Subcutaneous abdominal adipose tissue (tissue), 5 donors: Measurements from ENCODE around the gene RYR1.
A peak's percentile ranks its signal among the peaks of the same experiment; 100 is the strongest.
"Not testable (repeated sequence)": the region's sequence is repeated elsewhere in the genome, so short reads cannot be mapped to it uniquely, and the experiment has no call there.

Experiments
- H3K27ac ChIP-seq: one replicate; pipeline ENCODE4 v1.7.0; 2013; ENCODE audit warnings: low read depth, mild to moderate bottlenecking, inconsistent platforms, low read length, moderate library complexity
- H3K27me3 ChIP-seq, 5 donors: one replicate each; pipeline ENCODE4 v1.7.0; 2013; ENCODE audit warnings: low read length in 5 of 5, inconsistent platforms in 1 of 5; ENCODE audit not compliant: control insufficient read depth in 5 of 5, insufficient read depth in 4 of 5
- H3K36me3 ChIP-seq, 5 donors: one replicate each; pipeline ENCODE4 v1.7.0; 2013; ENCODE audit warnings: low read length in 5 of 5; ENCODE audit not compliant: control insufficient read depth in 5 of 5, insufficient read depth in 5 of 5
- H3K4me1 ChIP-seq, 5 donors: one replicate each; pipeline ENCODE4 v1.7.0; 2013; ENCODE audit warnings: low read length in 5 of 5, mild to moderate bottlenecking in 3 of 5, moderate library complexity in 1 of 5; ENCODE audit not compliant: control insufficient read depth in 5 of 5, insufficient read depth in 5 of 5
- H3K4me3 ChIP-seq, 5 donors: one replicate each; pipeline ENCODE4 v1.7.0; 2013; ENCODE audit warnings: low read length in 5 of 5, low read depth in 1 of 5
- H3K9ac ChIP-seq, 5 donors: one replicate each; pipeline ENCODE4 v1.7.0; 2013; ENCODE audit warnings: low read length in 5 of 5, mild to moderate bottlenecking in 4 of 5, moderate library complexity in 3 of 5
- H3K9me3 ChIP-seq, 5 donors: one replicate each; pipeline ENCODE4 v1.7.0; 2013; ENCODE audit warnings: low read length in 5 of 5; ENCODE audit not compliant: control insufficient read depth in 5 of 5
- donor health status: healthy.
- donor health status: healthy.
- donor health status: healthy.
- donor health status: healthy.
- donor health status: healthy.

The RYR1 gene

GRCh38 chr19:38597075-38597474, 163.6 kb downstream of the RYR1 start:
- H3K9me3 ChIP-seq: no peaks in the 10 kb centered on the region

GRCh38 chr19:38599722-38600121, 166.2 kb downstream of the RYR1 start:
- Histone ChIP-seq H3K27ac (no peak overlapping the region), H3K9ac (no peak overlapping the region), H3K4me1 (peaks cover 0 to 7% (median 5%) of the 10 kb centered on the region in 5 donors), H3K4me3 (no peak overlapping the region), H3K9me3 (no peaks in the 10 kb centered on the region), H3K36me3 (no peaks in the 10 kb centered on the region), H3K27me3 (peaks cover 0 to 10% (median 4%) of the 10 kb centered on the region in 5 donors)

More at GRCh38 chr19:38597075-38597474, 163.6 kb downstream of the RYR1 start:
- Histone ChIP-seq H3K9ac (no peak overlapping the region), H3K27me3 (peaks cover 0 to 13% (median 5%) of the 10 kb centered on the region in 5 donors), H3K4me3 (no peak overlapping the region), H3K27ac (no peak overlapping the region), H3K4me1 (peaks cover 0 to 7% (median 5%) of the 10 kb centered on the region in 5 donors), H3K36me3 (no peaks in the 10 kb centered on the region)

- not testable (repeated sequence) for H3K4me3 ChIP-seq, H3K9ac ChIP-seq, H3K4me1 ChIP-seq, H3K36me3 ChIP-seq, H3K27ac ChIP-seq, H3K9me3 ChIP-seq, H3K27me3 ChIP-seq
Measured at GRCh38 chr19:38602856-38603255, 169.4 kb downstream of the RYR1 start.

GRCh38 chr19:38606131-38606530, 172.6 kb downstream of the RYR1 start:
- peaks cover 0 to 2% (median 0%) of the 10 kb centered on the region in 5 donors for H3K36me3 ChIP-seq
- no peak overlapping the region for H3K9ac ChIP-seq
- H3K9me3 ChIP-seq: no peaks in the 10 kb centered on the region
- H3K4me1 ChIP-seq: no peaks in the 10 kb centered on the region
- no peak overlapping the region for H3K27ac ChIP-seq
- H3K27me3 ChIP-seq: no peaks in the 10 kb centered on the region
- H3K4me3 ChIP-seq: no peak overlapping the region

GRCh38 chr19:38614289-38614688, 180.8 kb downstream of the RYR1 start:
- no peaks in the 10 kb centered on the region for H3K36me3 ChIP-seq
- H3K9me3 ChIP-seq: peaks cover 0 to 3% (median 0%) of the 10 kb centered on the region in 5 donors
- no peak overlapping the region for H3K4me3 ChIP-seq
- H3K4me1 ChIP-seq: peaks cover 8 to 16% (median 11%) of the 10 kb centered on the region in 5 donors
- peaks cover 0 to 6% (median 0%) of the 10 kb centered on the region in 5 donors for H3K27me3 ChIP-seq
- no peak overlapping the region for H3K27ac ChIP-seq
- no peak overlapping the region for H3K9ac ChIP-seq

GRCh38 chr19:38615007-38615581, 181.6 kb downstream of the RYR1 start:
- Histone ChIP-seq H3K9me3 (peaks cover 0 to 3% (median 0%) of the 10 kb centered on the region in 5 donors), H3K36me3 (no peaks in the 10 kb centered on the region), H3K27ac (no peak overlapping the region), H3K4me1 (peaks cover 16 to 24% (median 17%) of the 10 kb centered on the region in 5 donors), H3K4me3 (no peak overlapping the region), H3K27me3 (peaks cover 0 to 6% (median 0%) of the 10 kb centered on the region in 5 donors), H3K9ac (no peak overlapping the region)

GRCh38 chr19:38616265-38616664, 182.8 kb downstream of the RYR1 start:
- H3K4me3 ChIP-seq: no peak overlapping the region
- H3K9ac ChIP-seq: no peak overlapping the region
- H3K4me1 ChIP-seq: peaks cover 17 to 28% (median 20%) of the 10 kb centered on the region in 5 donors
- no peak overlapping the region for H3K27ac ChIP-seq
- H3K27me3 ChIP-seq: peaks cover 0 to 6% (median 0%) of the 10 kb centered on the region in 5 donors
- peaks cover 0 to 11% (median 10%) of the 10 kb centered on the region in 5 donors for H3K36me3 ChIP-seq
- peaks cover 0 to 3% (median 0%) of the 10 kb centered on the region in 5 donors for H3K9me3 ChIP-seq

GRCh38 chr19:38617283-38617763, 183.8 kb downstream of the RYR1 start:
- peaks cover 0 to 6% (median 0%) of the 10 kb centered on the region in 5 donors for H3K27me3 ChIP-seq
- H3K9me3 ChIP-seq: peaks cover 0 to 3% (median 0%) of the 10 kb centered on the region in 5 donors
- H3K27ac ChIP-seq: no peak overlapping the region
- peak overlapping the region; percentile 27 to 100 (median 74) for H3K4me3 ChIP-seq
- H3K4me1 ChIP-seq: peaks cover 17 to 28% (median 20%) of the 10 kb centered on the region in 5 donors
- H3K9ac ChIP-seq: peak overlapping the region in 1 of 5 donors; percentile 18
- H3K36me3 ChIP-seq: peaks cover 0 to 22% (median 19%) of the 10 kb centered on the region in 5 donors

- Histone ChIP-seq H3K9me3 (peaks cover 0 to 3% (median 0%) of the 10 kb centered on the region in 5 donors), H3K4me1 (peaks cover 17 to 28% (median 20%) of the 10 kb centered on the region in 5 donors)
Measured at GRCh38 chr19:38617764-38618589, 184.5 kb downstream of the RYR1 start, which contains the start of gene MAP4K1. Gene MAP4K1, minus strand, starts transcription at chr19:38617953. Its CDS starts 58 bp downstream, at chr19:38617895.

More at GRCh38 chr19:38617764-38618589, 184.5 kb downstream of the RYR1 start, which contains the start of gene MAP4K1:
- Histone ChIP-seq H3K9ac (peak within 1 kb of the TSS; percentile 72 to 100 (median 80)), H3K4me3 (peak within 1 kb of the TSS; percentile 74 to 100 (median 93)), H3K36me3 (peaks cover 0 to 27% (median 23%) of the 10 kb centered on the region in 5 donors), H3K27ac (peak within 1 kb of the TSS; percentile 79), H3K27me3 (peaks cover 0 to 6% (median 0%) of the 10 kb centered on the region in 5 donors)
